NCI-H748 (cell line): Measurements from ENCODE around the gene QSOX2.
A peak's percentile ranks its signal among the peaks of the same experiment; 100 is the strongest.

Experiments used
- DNase-seq: peaks from one replicate; lab custom pipeline; 2025; ENCODE audit not compliant: unreplicated experiment; lab: John Stamatoyannopoulos, UW

QSOX2 gene

GRCh38 chr9:136283291-136284235 is 38.0 kb upstream of the QSOX2 start:
- peak; percentile 67 for DNase-seq

GRCh38 chr9:136282272-136282861 is 36.8 kb upstream of the QSOX2 start:
- no peak for DNase-seq

- no peak for DNase-seq
Observed at GRCh38 chr9:136281421-136282271, 36.0 kb upstream of the QSOX2 start.

DNA sequence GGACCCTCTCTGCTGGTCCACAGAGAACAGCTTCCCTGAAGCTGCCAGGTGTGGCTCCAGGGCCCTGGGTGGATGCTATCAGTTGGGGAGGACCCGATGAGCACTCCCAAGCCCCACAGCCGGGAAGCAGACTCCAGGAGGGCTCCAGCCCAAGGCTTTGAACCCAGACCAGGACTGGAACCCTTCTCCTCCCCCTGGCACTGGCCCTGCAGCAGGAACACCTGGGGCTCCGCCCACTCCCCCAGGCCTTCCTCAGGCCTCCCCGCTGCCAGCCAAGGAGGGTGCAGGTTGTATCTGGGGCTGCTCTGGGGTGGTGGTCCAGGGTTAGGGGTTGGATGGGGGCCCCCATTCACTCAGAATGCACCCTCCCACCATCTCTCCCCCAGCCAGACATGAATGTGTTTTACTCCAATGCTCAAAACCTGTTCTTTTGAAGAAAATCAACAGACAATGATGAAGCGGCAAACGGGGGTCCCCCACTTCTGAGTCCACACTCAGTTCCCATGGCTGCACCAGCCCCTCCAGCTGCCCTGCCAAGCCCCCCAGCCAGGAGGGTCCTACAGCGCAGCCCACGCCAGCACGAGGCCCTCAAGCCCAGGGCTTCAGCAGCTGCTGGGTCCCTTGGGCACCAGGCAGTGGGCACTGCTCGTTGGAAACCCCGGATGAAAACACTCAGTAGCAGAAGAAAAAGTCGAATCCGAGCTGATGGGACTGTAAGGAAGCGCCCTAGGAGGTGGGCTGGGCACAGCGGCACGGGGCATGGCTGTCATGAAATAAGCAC is 35.1 kb upstream of the QSOX2 start:
- no peak for DNase-seq

DNA sequence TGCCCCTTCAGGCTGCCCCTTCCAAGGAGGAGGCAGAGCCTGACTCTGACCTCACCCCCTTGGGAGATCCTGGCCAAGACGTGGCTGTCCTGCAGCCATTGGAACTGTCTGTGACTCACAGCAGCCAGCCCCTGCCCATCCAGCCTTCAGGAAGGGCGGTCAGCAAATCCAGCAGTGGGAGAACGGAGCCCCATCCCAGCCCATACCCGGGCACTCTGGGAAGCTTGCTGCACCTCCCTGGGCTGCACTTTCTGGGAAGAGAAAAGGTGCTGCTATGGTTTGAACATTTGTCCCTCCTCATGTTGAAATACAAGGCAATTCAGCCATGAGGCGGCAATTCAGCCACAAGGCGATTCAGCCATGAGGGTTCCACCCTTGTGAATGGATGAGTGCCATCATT is 33.9 kb upstream of the QSOX2 start:
- no peak for DNase-seq

- DNase-seq: no peak
Observed at GRCh38 chr9:136278894-136279293, 33.3 kb upstream of the QSOX2 start.

DNA sequence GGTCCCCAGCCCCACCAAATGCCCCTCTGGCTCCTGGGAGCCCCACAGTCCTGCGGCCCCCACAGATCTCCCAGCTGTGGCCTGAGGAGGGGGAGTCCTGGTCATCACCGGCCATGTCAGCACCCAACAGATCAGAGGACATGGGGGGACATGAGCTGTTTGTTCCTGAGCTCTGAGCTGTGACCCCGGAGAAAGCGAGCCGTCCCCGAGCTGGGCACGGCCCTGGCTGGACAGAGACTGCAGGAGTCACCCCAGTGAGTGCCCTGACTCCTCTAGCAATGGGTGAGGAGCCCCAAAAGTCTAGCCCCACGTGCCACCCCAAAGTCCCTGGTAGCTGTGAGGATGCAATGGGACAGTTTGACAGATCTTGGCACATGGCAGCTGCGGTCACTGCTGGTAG is 32.6 kb upstream of the QSOX2 start:
- no peak for DNase-seq

DNA sequence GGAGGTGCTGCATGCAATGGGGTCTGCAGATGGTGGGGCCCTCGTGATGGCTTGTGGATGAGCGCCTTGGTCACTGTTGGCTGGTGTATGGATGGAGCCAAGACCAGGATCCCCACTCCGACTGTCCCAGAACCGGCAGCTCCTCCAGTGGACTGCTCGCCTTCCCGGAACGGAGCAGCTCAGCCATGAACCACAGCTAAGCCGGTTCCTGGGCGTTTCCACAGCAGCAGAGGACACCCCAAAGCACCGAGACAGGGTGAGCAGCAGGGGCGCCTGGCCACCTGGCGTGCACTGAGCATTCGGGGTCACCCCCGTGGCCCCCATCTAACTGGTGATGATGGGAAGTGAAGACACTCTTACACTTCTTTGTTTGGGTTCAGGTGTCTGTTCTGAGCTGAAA is 32.1 kb upstream of the QSOX2 start:
- no peak for DNase-seq

DNA sequence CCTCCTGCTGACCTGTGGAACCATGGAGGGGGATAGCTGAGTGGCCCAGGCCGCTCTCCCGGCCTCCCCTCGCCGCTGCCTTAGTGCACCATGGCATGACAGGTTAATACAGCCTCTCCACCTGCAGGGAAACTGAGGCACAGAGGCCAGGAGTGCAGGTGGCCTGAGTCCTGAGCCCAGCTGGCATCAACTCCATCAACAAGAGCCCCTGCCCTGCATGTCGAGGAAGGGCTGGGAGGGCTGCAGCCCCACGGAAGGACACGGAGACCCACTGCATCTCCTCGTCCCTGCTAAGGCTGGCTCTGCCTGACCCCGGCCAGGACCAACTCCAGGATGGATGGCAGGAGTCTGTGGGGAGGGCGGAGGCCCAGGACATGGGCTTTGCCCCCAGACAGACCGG is 31.1 kb upstream of the QSOX2 start:
- no peak for DNase-seq

DNA sequence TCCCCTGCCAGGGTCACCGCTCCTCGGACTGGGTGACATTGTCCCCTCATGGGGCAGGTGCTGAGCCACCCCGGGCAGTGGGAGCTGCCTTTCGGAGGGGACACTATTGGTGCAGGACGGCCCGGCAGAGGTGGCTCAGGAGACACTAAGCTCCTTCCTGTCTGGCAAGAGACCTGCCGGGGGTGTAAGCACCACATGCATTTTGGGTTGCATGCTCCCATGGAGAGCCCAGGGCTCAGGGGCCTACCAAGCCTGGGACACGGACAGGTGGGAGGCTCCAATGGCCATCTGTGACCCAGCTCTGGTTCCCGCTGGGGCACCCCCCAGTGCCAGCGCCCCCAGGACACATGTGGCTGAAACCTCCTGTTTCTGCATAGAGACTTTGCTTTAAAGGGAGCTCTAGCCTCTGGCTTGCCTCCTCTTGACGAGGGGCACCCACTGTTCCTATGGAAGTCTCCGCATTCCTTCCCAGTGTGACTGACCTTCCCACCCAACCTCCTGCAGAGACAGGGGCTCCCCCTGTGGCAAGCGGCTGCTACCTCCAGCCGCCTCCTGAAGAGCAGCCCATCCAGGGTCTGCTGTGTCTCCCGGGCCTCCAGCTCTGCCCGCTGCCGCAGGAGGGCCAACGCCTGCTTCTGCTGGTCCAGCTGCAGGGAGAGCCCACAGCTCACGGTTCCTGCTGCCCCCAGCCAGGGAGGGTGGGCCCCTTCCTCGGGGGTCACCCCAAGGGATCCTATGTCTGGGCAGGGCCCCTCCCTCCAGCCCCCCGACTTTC is 30.2 kb upstream of the QSOX2 start:
- no peak for DNase-seq

GRCh38 chr9:136274786-136275654 is 29.4 kb upstream of the QSOX2 start:
- no peak for DNase-seq

- DNase-seq: no peak
Observed at GRCh38 chr9:136273921-136274785, 28.5 kb upstream of the QSOX2 start.

DNA sequence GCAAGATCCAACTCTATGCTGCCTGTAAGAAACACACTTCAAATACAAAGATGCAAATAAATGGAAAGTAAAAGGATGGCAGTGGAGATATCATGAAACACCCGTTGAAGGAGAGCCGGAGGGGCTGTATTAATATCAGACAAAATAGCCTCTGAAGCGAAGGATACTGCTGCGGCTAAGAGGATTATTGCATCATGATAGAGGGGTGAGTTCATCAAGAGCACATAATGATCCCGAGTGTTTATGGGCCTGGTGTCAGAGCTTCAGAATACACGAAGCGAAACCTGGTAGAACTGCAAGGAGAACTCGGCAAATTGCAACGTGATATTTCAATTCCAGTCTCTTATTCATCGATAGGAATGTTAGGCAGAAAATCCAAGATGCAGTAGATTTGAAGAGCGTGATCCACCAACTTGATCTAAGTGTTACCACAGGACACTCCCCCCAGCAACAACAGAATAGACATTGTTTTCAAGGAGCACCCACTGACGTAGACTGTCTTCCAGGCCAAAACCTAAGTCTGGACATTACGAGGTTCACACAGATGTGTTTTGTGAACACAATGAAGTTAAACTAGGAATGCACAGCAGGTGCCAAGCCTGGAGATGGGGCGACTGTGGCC is 27.7 kb upstream of the QSOX2 start:
- no peak for DNase-seq

DNA sequence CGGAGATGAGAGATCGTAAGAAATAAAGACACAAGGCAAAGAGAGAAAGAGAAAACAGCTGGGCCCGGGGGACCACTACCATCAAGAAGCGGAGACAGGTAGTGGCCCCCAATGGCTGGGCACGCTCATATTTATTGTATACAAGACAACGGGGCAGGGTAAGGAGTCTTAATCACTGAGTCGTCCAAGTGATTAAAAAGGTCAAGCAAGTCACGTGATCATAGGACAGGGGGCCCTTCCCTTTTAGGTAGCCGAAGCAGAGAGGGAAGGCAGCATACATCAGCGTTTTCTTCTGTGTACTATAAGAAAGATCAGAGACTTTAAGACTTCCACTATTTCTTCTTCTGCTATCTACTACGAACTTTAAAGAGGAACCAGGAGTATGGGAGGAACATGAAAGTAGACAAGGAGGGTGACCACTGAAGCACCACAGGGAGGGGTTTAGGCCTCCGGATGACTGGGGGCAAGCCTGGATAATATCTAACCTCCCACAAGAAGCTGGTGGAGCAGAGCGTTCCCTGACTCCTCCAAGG is 24.6 kb upstream of the QSOX2 start:
- DNase-seq: no peak

DNA sequence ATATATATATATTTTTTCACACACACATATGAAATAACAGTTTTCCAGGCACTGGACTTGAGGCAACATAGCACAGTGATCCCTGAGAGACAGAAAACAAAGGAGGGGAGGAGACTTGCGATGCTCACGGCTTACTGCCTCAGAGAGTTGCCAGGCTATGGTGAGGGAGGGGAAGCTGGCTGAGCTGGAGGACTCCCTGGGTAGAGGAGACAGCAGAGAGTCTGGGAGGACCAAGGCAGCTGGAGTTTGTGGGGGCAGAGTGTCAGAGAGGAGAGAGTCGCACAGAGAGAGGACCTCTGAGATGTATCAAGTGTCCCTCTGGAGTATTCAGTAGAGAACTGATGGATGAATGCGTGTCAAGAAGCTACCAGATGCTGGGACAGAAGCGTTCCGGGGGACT is 23.1 kb upstream of the QSOX2 start:
- DNase-seq: no peak

DNA sequence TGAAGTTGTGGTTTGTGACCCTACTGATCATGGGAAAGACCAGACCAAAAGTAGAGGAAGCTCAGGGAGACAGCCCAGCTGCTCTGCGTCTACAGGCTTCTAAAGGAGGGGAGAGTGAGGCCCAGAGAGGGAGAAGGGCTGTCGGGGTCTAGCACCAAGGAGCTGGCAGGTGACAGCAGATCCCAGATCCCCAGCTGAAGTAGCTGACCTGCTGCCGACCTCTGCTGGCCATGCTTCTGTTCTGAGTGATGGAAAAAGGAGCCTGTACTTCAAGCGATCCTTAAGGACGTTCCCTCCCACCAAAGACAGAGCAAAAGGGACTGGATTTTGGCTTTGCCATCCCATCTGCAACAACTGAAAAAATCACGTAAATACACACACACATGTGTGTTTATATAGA is 22.7 kb upstream of the QSOX2 start:
- DNase-seq: no peak

DNA sequence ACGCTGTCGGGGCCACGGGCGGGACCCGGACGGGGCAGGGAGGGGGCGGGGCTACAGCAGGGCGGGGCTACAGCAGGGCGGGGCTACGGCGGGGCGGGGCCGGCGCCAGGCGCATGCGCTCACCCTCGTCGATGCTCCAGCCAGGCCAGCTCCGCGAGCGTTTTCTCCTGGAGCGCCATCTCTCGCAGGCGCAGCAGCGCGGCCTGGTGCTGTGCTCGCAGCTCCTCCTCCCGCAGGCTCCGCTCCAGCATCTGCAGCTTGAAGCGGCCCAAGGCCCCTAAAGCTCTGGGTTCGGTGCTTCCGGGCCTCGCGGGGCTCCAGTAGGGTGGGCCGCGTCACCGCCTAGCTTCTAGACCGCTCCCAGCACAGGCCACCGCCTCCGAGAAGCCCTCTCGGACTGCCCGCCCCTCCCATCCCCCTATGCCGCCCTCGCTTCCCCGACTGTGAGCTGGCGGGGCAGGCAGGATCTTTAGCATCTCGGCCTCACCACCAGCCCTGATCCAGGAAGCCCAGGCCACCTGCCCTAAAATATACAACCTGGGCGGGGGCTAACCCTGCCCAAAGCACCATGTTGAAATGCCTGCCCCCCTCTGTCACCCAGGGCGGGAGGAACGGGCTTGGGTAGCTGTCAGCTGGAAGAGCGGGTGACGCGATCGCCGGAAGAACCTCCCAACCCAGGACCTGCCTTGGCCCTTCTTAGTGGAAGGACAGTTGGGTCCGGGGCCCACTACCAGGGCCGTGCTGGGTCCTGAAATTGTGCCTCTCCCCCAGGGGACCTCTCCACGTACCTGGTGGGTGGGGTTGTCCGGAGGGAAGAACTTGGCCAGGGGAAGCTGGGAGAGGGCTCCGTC is 21.9 kb upstream of the QSOX2 start:
- peak; percentile 71 for DNase-seq
